GM12874 (cell line): Measurements from ENCODE around the gene NCOA3.

Source experiments
- TF ChIP-seq, protein P1 (sequence below): IDR thresholded peaks from 2 replicates; pipeline ENCODE4 v1.5.1; 2011; ENCODE audit warnings: low read depth, mild to moderate bottlenecking, control low read depth, low read length, moderate library complexity; ENCODE audit not compliant: insufficient read depth

Gene NCOA3

GRCh38 chr20:47509685-47510084 lies 8.0 kb downstream of the NCOA3 start:
- TF ChIP-seq, protein P1, sequence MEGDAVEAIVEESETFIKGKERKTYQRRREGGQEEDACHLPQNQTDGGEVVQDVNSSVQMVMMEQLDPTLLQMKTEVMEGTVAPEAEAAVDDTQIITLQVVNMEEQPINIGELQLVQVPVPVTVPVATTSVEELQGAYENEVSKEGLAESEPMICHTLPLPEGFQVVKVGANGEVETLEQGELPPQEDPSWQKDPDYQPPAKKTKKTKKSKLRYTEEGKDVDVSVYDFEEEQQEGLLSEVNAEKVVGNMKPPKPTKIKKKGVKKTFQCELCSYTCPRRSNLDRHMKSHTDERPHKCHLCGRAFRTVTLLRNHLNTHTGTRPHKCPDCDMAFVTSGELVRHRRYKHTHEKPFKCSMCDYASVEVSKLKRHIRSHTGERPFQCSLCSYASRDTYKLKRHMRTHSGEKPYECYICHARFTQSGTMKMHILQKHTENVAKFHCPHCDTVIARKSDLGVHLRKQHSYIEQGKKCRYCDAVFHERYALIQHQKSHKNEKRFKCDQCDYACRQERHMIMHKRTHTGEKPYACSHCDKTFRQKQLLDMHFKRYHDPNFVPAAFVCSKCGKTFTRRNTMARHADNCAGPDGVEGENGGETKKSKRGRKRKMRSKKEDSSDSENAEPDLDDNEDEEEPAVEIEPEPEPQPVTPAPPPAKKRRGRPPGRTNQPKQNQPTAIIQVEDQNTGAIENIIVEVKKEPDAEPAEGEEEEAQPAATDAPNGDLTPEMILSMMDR, result no peak

GRCh38 chr20:47515843-47516242 lies 14.2 kb downstream of the NCOA3 start:
- TF ChIP-seq, protein P1, result no peak

- TF ChIP-seq, protein P1, result no peak
Measured at GRCh38 chr20:47521059-47521808, 19.5 kb downstream of the NCOA3 start.

GRCh38 chr20:47524015-47524784 lies 22.5 kb downstream of the NCOA3 start:
- TF ChIP-seq, protein P1, result no peak

- TF ChIP-seq, protein P1, result no peak
Measured at GRCh38 chr20:47527004-47527800, 25.5 kb downstream of the NCOA3 start.

- TF ChIP-seq, protein P1, result no peak
Measured at GRCh38 chr20:47529840-47530239, 28.2 kb downstream of the NCOA3 start.

DNA sequence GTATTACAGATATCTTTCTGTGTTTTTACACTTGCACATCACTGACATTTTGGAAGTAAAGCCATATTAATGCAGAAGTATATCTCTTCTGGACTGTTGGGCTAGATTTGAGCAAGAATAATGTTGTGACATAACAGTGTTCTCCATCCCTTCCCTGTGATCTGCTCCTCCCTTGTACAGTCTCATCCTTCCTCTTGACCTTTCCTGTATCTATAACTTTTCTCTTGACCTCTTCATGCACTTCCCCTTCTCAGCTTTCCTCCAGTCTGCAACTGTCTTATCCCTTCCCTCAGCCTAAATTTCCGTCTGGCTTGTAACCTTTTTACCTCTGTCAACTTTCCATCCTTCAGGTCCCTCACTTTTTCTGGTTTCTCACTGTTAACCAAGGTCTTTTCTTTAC lies 29.8 kb downstream of the NCOA3 start:
- TF ChIP-seq, protein P1, result no peak
